Uterus (tissue), 2 donors: Measurements from ENCODE around the gene TMEM245.

Experiments used
- POLR2A ChIP-seq, 2 donors: fragments of 450-650 bp; IDR thresholded peaks; one replicate each; pipeline ENCODE4 v1.6.1; 2016; ENCODE audit warnings: antibody characterized with exemption in 2 of 2, mild to moderate bottlenecking in 1 of 2, moderate library complexity in 1 of 2
- TF ChIP-seq, protein P1 (sequence below), 4 experiments: fragments of 200-600 bp in 2 of 4; fragments of 450-650 bp in 2 of 4; sonication (generic) in 2 of 4; IDR thresholded peaks; one replicate each; pipeline ENCODE4 v1.5.1; 2016 to 2019; ENCODE audit warnings: antibody characterized with exemption in 4 of 4, mild to moderate bottlenecking in 2 of 4, moderate library complexity in 1 of 4

DNA sequence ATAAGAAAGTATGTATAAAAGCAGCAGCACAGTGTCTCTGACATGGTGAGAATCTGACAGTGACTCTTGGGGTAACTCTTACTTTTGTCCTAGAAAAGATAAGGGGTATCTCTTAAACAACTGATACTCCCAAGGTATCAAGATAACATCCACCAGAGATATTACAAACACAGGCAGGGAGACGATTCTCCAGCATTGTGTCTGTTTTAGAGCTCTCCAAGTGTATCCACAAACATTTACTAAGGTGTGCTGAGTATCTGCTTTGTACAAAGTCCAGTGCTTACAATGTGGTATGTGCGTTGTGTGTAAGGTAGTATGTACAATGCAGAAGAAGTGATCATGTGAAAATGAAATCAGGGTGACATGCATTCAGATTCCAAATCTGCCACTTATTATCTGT lies 4.4 kb upstream of the TMEM245 start:
- no peak for TF ChIP-seq POLR2A (IDR thresholded peaks at IDR 0.05)
- TF ChIP-seq, protein P1, sequence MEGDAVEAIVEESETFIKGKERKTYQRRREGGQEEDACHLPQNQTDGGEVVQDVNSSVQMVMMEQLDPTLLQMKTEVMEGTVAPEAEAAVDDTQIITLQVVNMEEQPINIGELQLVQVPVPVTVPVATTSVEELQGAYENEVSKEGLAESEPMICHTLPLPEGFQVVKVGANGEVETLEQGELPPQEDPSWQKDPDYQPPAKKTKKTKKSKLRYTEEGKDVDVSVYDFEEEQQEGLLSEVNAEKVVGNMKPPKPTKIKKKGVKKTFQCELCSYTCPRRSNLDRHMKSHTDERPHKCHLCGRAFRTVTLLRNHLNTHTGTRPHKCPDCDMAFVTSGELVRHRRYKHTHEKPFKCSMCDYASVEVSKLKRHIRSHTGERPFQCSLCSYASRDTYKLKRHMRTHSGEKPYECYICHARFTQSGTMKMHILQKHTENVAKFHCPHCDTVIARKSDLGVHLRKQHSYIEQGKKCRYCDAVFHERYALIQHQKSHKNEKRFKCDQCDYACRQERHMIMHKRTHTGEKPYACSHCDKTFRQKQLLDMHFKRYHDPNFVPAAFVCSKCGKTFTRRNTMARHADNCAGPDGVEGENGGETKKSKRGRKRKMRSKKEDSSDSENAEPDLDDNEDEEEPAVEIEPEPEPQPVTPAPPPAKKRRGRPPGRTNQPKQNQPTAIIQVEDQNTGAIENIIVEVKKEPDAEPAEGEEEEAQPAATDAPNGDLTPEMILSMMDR (IDR thresholded peaks at IDR 0.05) = no peak
